WTC11 (cell line): ENCODE results near the gene HSDL2.

Experiments used
- CREB1 ChIP-seq: sonication (generic); formaldehyde crosslinking; IDR thresholded peaks from 2 replicates; pipeline ENCODE4 v1.8.0; 2023; ENCODE audit warnings: mild to moderate bottlenecking, missing genetic modification reagents
- FOXP1 ChIP-seq: sonication (generic); formaldehyde crosslinking; IDR thresholded peaks from 2 replicates; pipeline ENCODE4 v1.8.0; 2022; ENCODE audit warnings: missing genetic modification reagents, mild to moderate bottlenecking, moderate library complexity, borderline replicate concordance
- IRF2 ChIP-seq: sonication (generic); formaldehyde crosslinking; IDR thresholded peaks from 2 replicates; pipeline ENCODE4 v1.8.0; 2022; ENCODE audit warnings: low read depth, missing genetic modification reagents, borderline replicate concordance
- KAT7 ChIP-seq: sonication (generic); formaldehyde crosslinking; IDR thresholded peaks from 2 replicates; pipeline ENCODE4 v1.8.1; 2023; ENCODE audit warnings: missing genetic modification reagents, mild to moderate bottlenecking, borderline replicate concordance
- MXD4 ChIP-seq: fragments of 250-450 bp; sonication (Bioruptor Pico); IDR thresholded peaks from 2 replicates; pipeline ENCODE4 v1.8.0; 2021; ENCODE audit warnings: mild to moderate bottlenecking, moderate library complexity, borderline replicate concordance
- NFYB ChIP-seq: sonication (generic); formaldehyde crosslinking; conservative IDR thresholded peaks from 2 replicates; pipeline ENCODE4 v1.8.0; 2022; ENCODE audit warnings: low read depth, missing genetic modification reagents
- SMAD3 ChIP-seq: sonication (generic); formaldehyde crosslinking; IDR thresholded peaks from 2 replicates; pipeline ENCODE4 v1.8.0; 2022; ENCODE audit warnings: missing genetic modification reagents, mild to moderate bottlenecking, borderline replicate concordance
- TEAD4 ChIP-seq: sonication (generic); formaldehyde crosslinking; IDR thresholded peaks from 2 replicates; pipeline ENCODE4 v1.8.0; 2022; ENCODE audit warnings: mild to moderate bottlenecking, missing genetic modification reagents
- ZNF121 ChIP-seq: sonication (generic); formaldehyde crosslinking; IDR thresholded peaks from 2 replicates; pipeline ENCODE4 v1.8.0; 2023; ENCODE audit warnings: missing genetic modification reagents
- TF ChIP-seq, protein P1 (sequence below): sonication (generic); formaldehyde crosslinking; IDR thresholded peaks from 2 replicates; pipeline ENCODE4 v1.8.0; 2022; ENCODE audit warnings: mild to moderate bottlenecking, missing genetic modification reagents
- TF ChIP-seq, protein P2 (sequence below): fragments of 200-600 bp; IDR thresholded peaks from 2 replicates; pipeline ENCODE4 v1.8.0; 2022; ENCODE audit warnings: antibody characterized with exemption
- TF ChIP-seq, protein P3 (sequence below): sonication (generic); formaldehyde crosslinking; IDR thresholded peaks from 2 replicates; pipeline ENCODE4 v1.8.0; 2022; ENCODE audit warnings: mild to moderate bottlenecking, missing genetic modification reagents
- TF ChIP-seq, protein P4 (sequence below): sonication (generic); formaldehyde crosslinking; conservative IDR thresholded peaks from 2 replicates; pipeline ENCODE4 v1.8.1; 2022; ENCODE audit warnings: mild to moderate bottlenecking, missing genetic modification reagents

DNA sequence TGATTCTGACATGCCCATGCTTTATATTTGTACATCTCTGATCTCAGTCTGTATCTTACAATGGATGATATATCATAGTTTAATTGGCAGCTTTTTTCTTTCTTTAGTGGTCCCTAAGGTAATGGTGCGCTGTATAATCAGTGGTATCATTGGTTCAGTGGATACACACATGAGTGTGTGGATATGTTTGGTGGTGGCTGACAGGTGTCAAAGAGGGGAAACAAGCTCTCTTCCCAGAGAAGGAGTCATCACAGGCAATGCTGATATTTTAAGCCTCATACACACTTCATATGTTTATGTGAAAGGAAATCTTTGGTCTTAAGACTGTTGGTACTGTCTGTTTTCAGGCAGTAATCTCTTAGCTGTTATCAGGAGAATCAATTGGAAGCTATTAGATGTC is 54.6 kb downstream of the HSDL2 start:
- TF ChIP-seq, protein P1, sequence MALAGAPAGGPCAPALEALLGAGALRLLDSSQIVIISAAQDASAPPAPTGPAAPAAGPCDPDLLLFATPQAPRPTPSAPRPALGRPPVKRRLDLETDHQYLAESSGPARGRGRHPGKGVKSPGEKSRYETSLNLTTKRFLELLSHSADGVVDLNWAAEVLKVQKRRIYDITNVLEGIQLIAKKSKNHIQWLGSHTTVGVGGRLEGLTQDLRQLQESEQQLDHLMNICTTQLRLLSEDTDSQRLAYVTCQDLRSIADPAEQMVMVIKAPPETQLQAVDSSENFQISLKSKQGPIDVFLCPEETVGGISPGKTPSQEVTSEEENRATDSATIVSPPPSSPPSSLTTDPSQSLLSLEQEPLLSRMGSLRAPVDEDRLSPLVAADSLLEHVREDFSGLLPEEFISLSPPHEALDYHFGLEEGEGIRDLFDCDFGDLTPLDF (CRISPR knock-in tag): no peak
- TF ChIP-seq, protein P2, sequence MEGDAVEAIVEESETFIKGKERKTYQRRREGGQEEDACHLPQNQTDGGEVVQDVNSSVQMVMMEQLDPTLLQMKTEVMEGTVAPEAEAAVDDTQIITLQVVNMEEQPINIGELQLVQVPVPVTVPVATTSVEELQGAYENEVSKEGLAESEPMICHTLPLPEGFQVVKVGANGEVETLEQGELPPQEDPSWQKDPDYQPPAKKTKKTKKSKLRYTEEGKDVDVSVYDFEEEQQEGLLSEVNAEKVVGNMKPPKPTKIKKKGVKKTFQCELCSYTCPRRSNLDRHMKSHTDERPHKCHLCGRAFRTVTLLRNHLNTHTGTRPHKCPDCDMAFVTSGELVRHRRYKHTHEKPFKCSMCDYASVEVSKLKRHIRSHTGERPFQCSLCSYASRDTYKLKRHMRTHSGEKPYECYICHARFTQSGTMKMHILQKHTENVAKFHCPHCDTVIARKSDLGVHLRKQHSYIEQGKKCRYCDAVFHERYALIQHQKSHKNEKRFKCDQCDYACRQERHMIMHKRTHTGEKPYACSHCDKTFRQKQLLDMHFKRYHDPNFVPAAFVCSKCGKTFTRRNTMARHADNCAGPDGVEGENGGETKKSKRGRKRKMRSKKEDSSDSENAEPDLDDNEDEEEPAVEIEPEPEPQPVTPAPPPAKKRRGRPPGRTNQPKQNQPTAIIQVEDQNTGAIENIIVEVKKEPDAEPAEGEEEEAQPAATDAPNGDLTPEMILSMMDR: no peak
- TF ChIP-seq NFYB (CRISPR knock-in tag): no peak
- TF ChIP-seq CREB1: no peak
- no peak for TF ChIP-seq SMAD3
- TF ChIP-seq, protein P3, sequence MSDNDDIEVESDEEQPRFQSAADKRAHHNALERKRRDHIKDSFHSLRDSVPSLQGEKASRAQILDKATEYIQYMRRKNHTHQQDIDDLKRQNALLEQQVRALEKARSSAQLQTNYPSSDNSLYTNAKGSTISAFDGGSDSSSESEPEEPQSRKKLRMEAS (CRISPR knock-in tag): no peak
- no peak for TF ChIP-seq KAT7 (CRISPR knock-in tag)
- TF ChIP-seq, protein P4, sequence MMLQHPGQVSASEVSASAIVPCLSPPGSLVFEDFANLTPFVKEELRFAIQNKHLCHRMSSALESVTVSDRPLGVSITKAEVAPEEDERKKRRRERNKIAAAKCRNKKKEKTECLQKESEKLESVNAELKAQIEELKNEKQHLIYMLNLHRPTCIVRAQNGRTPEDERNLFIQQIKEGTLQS (CRISPR knock-in tag): no peak
- TF ChIP-seq MXD4 (CRISPR knock-in tag): no peak
- TF ChIP-seq TEAD4 (CRISPR knock-in tag): no peak
- no peak for TF ChIP-seq ZNF121 (CRISPR knock-in tag)
- no peak for TF ChIP-seq FOXP1 (CRISPR knock-in tag)
- TF ChIP-seq IRF2 (CRISPR knock-in tag): no peak
